Trophoblast cell (in vitro differentiated cells and primary cell): ENCODE data around the gene PNPLA1.

ENCODE experiments used
- DNase-seq, 2 donors: peaks; one replicate each; pipeline ENCODE4 v3.0.0-alpha.2; 2016
- H2AFZ ChIP-seq: 2 replicates; pipeline ENCODE4 v1.6.1; 2013; ENCODE audit warnings: low read length, moderate library complexity, mild to moderate bottlenecking; ENCODE audit not compliant: insufficient read depth, poor library complexity
- H2AK5ac ChIP-seq: 2 replicates; pipeline ENCODE4 v1.6.1; 2013; ENCODE audit warnings: mild to moderate bottlenecking, low read length
- H2BK120ac ChIP-seq: 2 replicates; pipeline ENCODE4 v1.6.1; 2013; ENCODE audit warnings: low read length, mild to moderate bottlenecking, moderate library complexity; ENCODE audit not compliant: insufficient read depth, poor library complexity
- H2BK12ac ChIP-seq: 2 replicates; pipeline ENCODE4 v1.6.1; 2013; ENCODE audit warnings: mild to moderate bottlenecking, low read length, moderate library complexity
- H2BK5ac ChIP-seq: 2 replicates; pipeline ENCODE4 v1.6.1; 2013; ENCODE audit warnings: low read length, low read depth, moderate library complexity, mild to moderate bottlenecking; ENCODE audit not compliant: poor library complexity
- H3K14ac ChIP-seq: 2 replicates; pipeline ENCODE4 v1.6.1; 2013; ENCODE audit warnings: mild to moderate bottlenecking, low read length
- H3K18ac ChIP-seq: 2 replicates; pipeline ENCODE4 v1.6.1; 2013; ENCODE audit warnings: mild to moderate bottlenecking, low read length
- H3K23ac ChIP-seq: 2 replicates; pipeline ENCODE4 v1.6.1; 2013; ENCODE audit warnings: low read length
- H3K27ac ChIP-seq: 2 replicates; pipeline ENCODE4 v1.5.1; 2013; ENCODE audit warnings: low read depth, mild to moderate bottlenecking, inconsistent platforms, low read length, moderate library complexity
- H3K27me3 ChIP-seq: 2 replicates; pipeline ENCODE4 v1.6.1; 2013; ENCODE audit warnings: inconsistent platforms, mild to moderate bottlenecking, low read length, moderate library complexity; ENCODE audit not compliant: insufficient read depth
- H3K36me3 ChIP-seq, 2 experiments: 1 replicate in 1 of 2; 2 replicates in 1 of 2; pipeline ENCODE4 v1.6.1; 2013; ENCODE audit warnings: low read length in 2 of 2, mild to moderate bottlenecking in 2 of 2, moderate library complexity in 1 of 2; ENCODE audit not compliant: insufficient read depth in 2 of 2, control insufficient read depth in 1 of 2
- H3K4ac ChIP-seq: 2 replicates; pipeline ENCODE4 v1.6.1; 2013; ENCODE audit warnings: low read depth, mild to moderate bottlenecking, low read length, moderate library complexity
- H3K4me1 ChIP-seq, 2 experiments: 1 replicate in 1 of 2; 2 replicates in 1 of 2; pipeline ENCODE4 v1.6.1; 2013; ENCODE audit warnings: low read length in 2 of 2, mild to moderate bottlenecking in 2 of 2, moderate library complexity in 1 of 2; ENCODE audit not compliant: insufficient read depth in 2 of 2, control insufficient read depth in 1 of 2
- H3K4me2 ChIP-seq: 2 replicates; pipeline ENCODE4 v1.6.1; 2013; ENCODE audit warnings: inconsistent platforms, mild to moderate bottlenecking, low read length, moderate library complexity
- H3K4me3 ChIP-seq: 2 replicates; pipeline ENCODE4 v1.5.1; 2013; ENCODE audit warnings: mild to moderate bottlenecking, low read depth, low read length, inconsistent platforms
- H3K79me1 ChIP-seq: one replicate; pipeline ENCODE4 v1.6.1; 2013; ENCODE audit warnings: low read length
- H3K79me2 ChIP-seq: 2 replicates; pipeline ENCODE4 v1.6.1; 2013; ENCODE audit warnings: low read length, mild to moderate bottlenecking; ENCODE audit not compliant: control insufficient read depth, insufficient read depth, poor library complexity
- H3K9ac ChIP-seq: 2 replicates; pipeline ENCODE4 v1.6.1; 2013; ENCODE audit warnings: mild to moderate bottlenecking, low read length
- H3K9me3 ChIP-seq: 2 replicates; pipeline ENCODE4 v1.6.1; 2013; ENCODE audit warnings: low read depth, mild to moderate bottlenecking, control low read depth, inconsistent platforms, low read length; ENCODE audit not compliant: insufficient read depth
- H4K12ac ChIP-seq: 2 replicates; pipeline ENCODE4 v1.6.1; 2013; ENCODE audit warnings: low read depth, mild to moderate bottlenecking, low read length, moderate library complexity
- H4K8ac ChIP-seq: 2 replicates; pipeline ENCODE4 v1.6.1; 2013; ENCODE audit warnings: low read depth, mild to moderate bottlenecking, low read length, moderate library complexity
- H4K91ac ChIP-seq: one replicate; pipeline ENCODE4 v1.6.1; 2013; ENCODE audit warnings: low read depth, mild to moderate bottlenecking, low read length, moderate library complexity
- WGBS: extraction: QIAGEN DNeasy Blood & Tissue Kit; methylation state at CpG from one replicate; pipeline ENCODE4 v1.1.7; 2013; ENCODE audit warnings: missing lambda C conversion rate; ENCODE audit not compliant: insufficient read length, insufficient coverage; ENCODE audit errors: extremely low coverage; 5-methylcytosine and 5-hydroxymethylcytosine counted together

The PNPLA1 gene

DNA sequence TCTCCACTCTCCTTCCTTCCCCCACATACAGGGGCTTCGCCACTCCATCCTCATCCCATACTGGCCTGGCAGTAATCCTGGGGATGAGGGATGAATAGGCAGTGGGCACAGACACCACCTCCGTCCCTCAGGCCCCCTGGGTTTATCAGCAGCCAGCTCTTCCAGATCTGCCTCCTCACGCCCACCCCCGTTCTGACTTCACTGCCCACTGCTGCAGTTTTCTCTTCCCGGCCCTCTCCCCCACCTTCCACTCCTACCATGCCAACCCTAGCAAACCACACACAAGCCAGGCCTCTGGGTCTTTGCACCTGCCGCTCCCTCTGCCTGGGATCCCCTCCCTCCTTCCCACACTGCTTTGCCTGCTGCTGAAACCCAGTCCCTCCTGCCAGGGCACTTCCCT lies 22.3 kb downstream of the PNPLA1 start:
- no peak overlapping the region for H3K14ac ChIP-seq
- no peaks in the 10 kb centered on the region for H3K9me3 ChIP-seq
- no peaks in the 10 kb centered on the region for H3K36me3 ChIP-seq
- H2BK120ac ChIP-seq = no peak overlapping the region
- no peaks in the 10 kb centered on the region for H3K79me1 ChIP-seq
- no peaks in the 10 kb centered on the region for H3K27me3 ChIP-seq
- H3K27ac ChIP-seq = no peak overlapping the region
- H3K79me2 ChIP-seq = no peaks in the 10 kb centered on the region
- WGBS = no CpG with 5 or more reads among the region's 6 CpGs
- no peak overlapping the region for H2AK5ac ChIP-seq
- no peak overlapping the region for H3K4ac ChIP-seq
- H2BK5ac ChIP-seq = no peak overlapping the region
- no peak overlapping the region for H3K4me2 ChIP-seq
- H4K91ac ChIP-seq = no peak overlapping the region
- no peak overlapping the region for H4K12ac ChIP-seq
- no peak overlapping the region for H3K23ac ChIP-seq
- H3K9ac ChIP-seq = no peak overlapping the region
- H4K8ac ChIP-seq = no peak overlapping the region
- no peak overlapping the region for H2BK12ac ChIP-seq
- peaks cover 9 to 16% of the 10 kb centered on the region in 2 experiments for H3K4me1 ChIP-seq
- no peak overlapping the region for H2AFZ ChIP-seq
- H3K4me3 ChIP-seq = no peak overlapping the region
- no peak overlapping the region for H3K18ac ChIP-seq
- DNase-seq = no peak

DNA sequence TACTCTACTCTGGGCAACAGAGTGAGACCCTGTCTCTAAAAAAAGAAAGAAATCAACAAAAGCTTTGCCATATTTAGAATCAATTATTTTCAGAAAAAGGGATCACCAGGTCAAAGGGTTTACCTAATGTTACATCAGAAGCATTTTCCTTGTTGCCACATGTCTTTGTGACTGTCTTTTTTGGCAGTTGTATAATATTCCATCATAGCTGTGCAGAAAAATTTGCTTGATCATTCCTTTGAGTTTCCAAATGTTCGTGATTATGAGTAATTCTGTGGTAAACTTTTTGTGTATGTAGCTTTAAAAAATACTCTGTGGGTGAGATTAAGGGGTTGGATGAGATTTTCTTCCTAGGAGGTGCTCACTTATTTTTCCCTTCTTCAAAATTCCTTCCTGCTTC lies 26.4 kb downstream of the PNPLA1 start:
- H3K4me3 ChIP-seq = no peak overlapping the region
- no peaks in the 10 kb centered on the region for H3K9me3 ChIP-seq
- H3K4me2 ChIP-seq = no peak overlapping the region
- no peak overlapping the region for H4K8ac ChIP-seq
- no peak overlapping the region for H4K91ac ChIP-seq
- no peak overlapping the region for H3K14ac ChIP-seq
- no peak overlapping the region for H2BK12ac ChIP-seq
- H4K12ac ChIP-seq = no peak overlapping the region
- H3K79me1 ChIP-seq = no peaks in the 10 kb centered on the region
- peaks cover 0 to under 1% of the 10 kb centered on the region in 2 experiments for H3K4me1 ChIP-seq
- no peak overlapping the region for H3K27ac ChIP-seq
- H2AFZ ChIP-seq = no peak overlapping the region
- WGBS = no CpG with 5 or more reads among the region's 1 CpG
- H3K18ac ChIP-seq = no peak overlapping the region
- H2BK120ac ChIP-seq = no peak overlapping the region
- no peak overlapping the region for H3K9ac ChIP-seq
- H2AK5ac ChIP-seq = no peak overlapping the region
- peak in 1 of 2 donors; percentile 73 for DNase-seq
- H2BK5ac ChIP-seq = no peak overlapping the region
- no peaks in the 10 kb centered on the region for H3K27me3 ChIP-seq
- H3K23ac ChIP-seq = no peak overlapping the region
- no peak overlapping the region for H3K4ac ChIP-seq
- H3K36me3 ChIP-seq = no peaks in the 10 kb centered on the region
- H3K79me2 ChIP-seq = no peaks in the 10 kb centered on the region

DNA sequence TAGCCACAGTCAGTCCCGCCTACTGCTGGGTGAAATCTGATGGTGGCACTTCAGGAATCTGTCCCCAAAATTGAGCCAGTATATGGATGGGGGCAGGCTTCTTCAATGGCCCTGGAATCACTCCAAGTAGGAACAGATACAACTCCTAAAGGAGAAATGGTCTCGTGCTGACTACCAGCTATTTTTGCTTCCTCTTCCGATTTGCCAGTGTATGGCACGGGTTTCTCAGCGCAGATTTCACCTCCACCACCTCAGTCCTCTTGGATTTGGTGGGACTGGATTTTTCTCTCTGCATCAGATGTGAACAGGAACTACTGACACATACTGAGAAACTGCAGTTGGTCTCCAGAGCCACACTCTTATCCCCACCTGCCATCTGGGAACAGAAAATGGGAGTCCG lies 27.2 kb downstream of the PNPLA1 start:
- WGBS = no CpG with 5 or more reads among the region's 6 CpGs
- Histone ChIP-seq H3K18ac (no peak overlapping the region), H3K4ac (no peak overlapping the region), H3K79me1 (no peaks in the 10 kb centered on the region), H3K4me3 (no peak overlapping the region), H4K91ac (no peak overlapping the region), H2AFZ (no peak overlapping the region), H3K9ac (no peak overlapping the region), H2AK5ac (no peak overlapping the region), H3K9me3 (no peaks in the 10 kb centered on the region), H3K36me3 (no peaks in the 10 kb centered on the region), H3K27me3 (no peaks in the 10 kb centered on the region), H2BK120ac (no peak overlapping the region), H3K79me2 (no peaks in the 10 kb centered on the region), H3K4me2 (no peak overlapping the region), H2BK12ac (no peak overlapping the region), H4K12ac (no peak overlapping the region), H3K23ac (no peak overlapping the region), H3K4me1 (no peaks in the 10 kb centered on the region), H3K27ac (no peak overlapping the region), H2BK5ac (no peak overlapping the region), H3K14ac (no peak overlapping the region), H4K8ac (no peak overlapping the region)
- DNase-seq = no peak

DNA sequence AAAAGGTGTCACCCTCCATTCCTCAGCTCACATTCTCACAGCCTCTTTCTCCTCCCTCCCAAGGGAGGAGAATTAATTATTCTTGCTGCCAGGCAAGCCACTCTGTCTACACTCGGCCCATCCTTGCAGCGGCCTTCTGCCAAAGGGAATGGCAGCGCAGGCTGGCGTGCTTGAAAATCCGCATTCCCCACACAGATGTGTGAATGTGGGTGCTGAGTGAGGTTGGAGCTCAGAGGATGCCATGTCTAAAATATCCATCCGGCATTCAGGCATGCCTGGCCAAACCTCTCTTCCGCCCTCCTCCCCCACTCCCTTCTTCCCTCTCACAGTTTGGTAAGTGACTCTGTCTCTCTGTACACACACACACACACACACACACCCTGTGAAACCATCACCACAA lies 27.7 kb downstream of the PNPLA1 start:
- no peak overlapping the region for H3K4ac ChIP-seq
- no CpG with 5 or more reads among the region's 7 CpGs for WGBS
- no peaks in the 10 kb centered on the region for H3K79me1 ChIP-seq
- DNase-seq = no peak
- H2BK5ac ChIP-seq = no peak overlapping the region
- no peaks in the 10 kb centered on the region for H3K36me3 ChIP-seq
- H3K27me3 ChIP-seq = no peaks in the 10 kb centered on the region
- no peak overlapping the region for H4K12ac ChIP-seq
- H3K27ac ChIP-seq = no peak overlapping the region
- H2BK120ac ChIP-seq = no peak overlapping the region
- no peak overlapping the region for H3K18ac ChIP-seq
- no peaks in the 10 kb centered on the region for H3K9me3 ChIP-seq
- no peak overlapping the region for H3K23ac ChIP-seq
- H3K9ac ChIP-seq = no peak overlapping the region
- no peak overlapping the region for H4K8ac ChIP-seq
- no peak overlapping the region for H2AFZ ChIP-seq
- H2BK12ac ChIP-seq = no peak overlapping the region
- H3K4me1 ChIP-seq = no peaks in the 10 kb centered on the region
- H4K91ac ChIP-seq = no peak overlapping the region
- no peak overlapping the region for H3K4me3 ChIP-seq
- H3K14ac ChIP-seq = no peak overlapping the region
- H3K4me2 ChIP-seq = no peak overlapping the region
- H2AK5ac ChIP-seq = no peak overlapping the region
- H3K79me2 ChIP-seq = no peaks in the 10 kb centered on the region
